Neural cell (in vitro differentiated cells): Measurements from ENCODE around the gene PHC1. TPM values are rescaled to one million over a fixed set of nuclear protein-coding genes. Genes with fewer than 3 reads are reported as not detected.

Experiments
- H2AFZ ChIP-seq: fragments of 200-600, 300-800 bp; sonication (generic), shearing (Covaris generic); 2 replicates; pipeline ENCODE4 v1.6.0; 2014; ENCODE audit warnings: low read depth, mild to moderate bottlenecking, antibody characterized with exemption, low read length, moderate library complexity
- H3F3A ChIP-seq: fragments of 200-600 bp; shearing (Covaris generic); 2 replicates; pipeline ENCODE4 v1.6.1; 2016; ENCODE audit warnings: mild to moderate bottlenecking, moderate library complexity, mixed read lengths, antibody characterized with exemption, low read length; ENCODE audit not compliant: insufficient read depth, poor library complexity, severe bottlenecking
- H3K27ac ChIP-seq: fragments of 200-600, 300-800 bp; sonication (generic), shearing (Covaris generic); 2 replicates; pipeline ENCODE4 v1.5.1; 2014; ENCODE audit warnings: mild to moderate bottlenecking, low read length, moderate library complexity
- H3K27me3 ChIP-seq: fragments of 300-800, 200-600 bp; sonication (generic), shearing (Covaris generic); 2 replicates; pipeline ENCODE4 v1.6.0; 2014; ENCODE audit warnings: mild to moderate bottlenecking, low read depth, low read length, moderate library complexity; ENCODE audit not compliant: insufficient read depth
- H3K36me3 ChIP-seq: fragments of 300-800, 200-600 bp; sonication (generic), shearing (Covaris generic); 2 replicates; pipeline ENCODE4 v1.5.1; 2014; ENCODE audit warnings: mild to moderate bottlenecking, antibody characterized with exemption, low read length, moderate library complexity; ENCODE audit not compliant: insufficient read depth
- H3K4me2 ChIP-seq: fragments of 300-800, 200-600 bp; sonication (generic), shearing (Covaris generic); 2 replicates; pipeline ENCODE4 v1.6.0; 2014; ENCODE audit warnings: mild to moderate bottlenecking, low read length
- H3K4me3 ChIP-seq: fragments of 300-800, 200-600 bp; sonication (generic), shearing (Covaris generic); 2 replicates; pipeline ENCODE4 v1.5.1; 2014; ENCODE audit warnings: mild to moderate bottlenecking, low read length, moderate library complexity
- H3K79me2 ChIP-seq: fragments of 200-600 bp; shearing (Covaris generic); replicated peaks from 2 replicates; pipeline ENCODE4 v1.6.0; 2014; ENCODE audit warnings: mild to moderate bottlenecking, low read length, moderate library complexity; ENCODE audit not compliant: insufficient read depth
- H3K9ac ChIP-seq: fragments of 300-800, 200-600 bp; sonication (generic), shearing (Covaris generic); 2 replicates; pipeline ENCODE4 v1.6.1; 2016; ENCODE audit warnings: mild to moderate bottlenecking, low read length, mixed read lengths
- H3K9me2 ChIP-seq: fragments of 200-600 bp; shearing (Covaris generic); 2 replicates; pipeline ENCODE4 v1.6.1; 2016; ENCODE audit warnings: mild to moderate bottlenecking, low read length, mixed read lengths; ENCODE audit not compliant: insufficient read depth
- H3K9me3 ChIP-seq: fragments of 200-600, 300-800 bp; sonication (generic), shearing (Covaris generic); 2 replicates; pipeline ENCODE4 v1.6.1; 2016; ENCODE audit warnings: mild to moderate bottlenecking, mixed run types, low read length, moderate library complexity, mixed read lengths
- H4K20me1 ChIP-seq: fragments of 200-600 bp; shearing (Covaris generic); 2 replicates; pipeline ENCODE4 v1.6.1; 2016; ENCODE audit warnings: mild to moderate bottlenecking, mixed run types; ENCODE audit not compliant: insufficient read depth
- EP300 ChIP-seq: fragments of 450-650 bp; conservative IDR thresholded peaks from 2 replicates; pipeline ENCODE4 v1.6.1; 2014; ENCODE audit warnings: antibody characterized with exemption, mild to moderate bottlenecking, moderate library complexity; ENCODE audit not compliant: poor library complexity, severe bottlenecking
- EZH2 ChIP-seq: fragments of 200-600, 300-800 bp; shearing (Covaris generic), sonication (generic); IDR thresholded peaks from 2 replicates; pipeline ENCODE4 v1.6.1; 2014; ENCODE audit warnings: antibody characterized with exemption, low read length, borderline replicate concordance, mild to moderate bottlenecking; ENCODE audit not compliant: insufficient read depth, poor library complexity, severe bottlenecking
- MXI1 ChIP-seq: fragments of 450-650 bp; conservative IDR thresholded peaks from 2 replicates; pipeline ENCODE4 v1.6.1; 2014; ENCODE audit warnings: antibody characterized with exemption, mild to moderate bottlenecking; ENCODE audit not compliant: poor library complexity, severe bottlenecking
- POLR2AphosphoS5 ChIP-seq: IDR thresholded peaks from 2 replicates; pipeline ENCODE4 v1.6.1; 2012
- RAD21 ChIP-seq: fragments of 450-650 bp; conservative IDR thresholded peaks from 2 replicates; pipeline ENCODE4 v1.6.1; 2014; ENCODE audit warnings: antibody characterized with exemption, mild to moderate bottlenecking, moderate library complexity
- SMC3 ChIP-seq: fragments of 450-650 bp; conservative IDR thresholded peaks from 2 replicates; pipeline ENCODE4 v1.6.1; 2014; ENCODE audit warnings: antibody characterized with exemption, mild to moderate bottlenecking, moderate library complexity; ENCODE audit not compliant: poor library complexity
- TAF1 ChIP-seq: IDR thresholded peaks from 2 replicates; pipeline ENCODE4 v1.6.1; 2012; ENCODE audit warnings: low read depth
- polyA plus RNA-seq: library from polyadenylated mRNA; depleted of rRNA; stranded (reverse); fragments of >200 nt; gene quantifications from 2 replicates; pipeline ENCODE4 v1.2.3, GENCODE V29; 2014
- TF ChIP-seq, protein P1 (sequence below): fragments of 450-650 bp; IDR thresholded peaks from 2 replicates; pipeline ENCODE4 v1.5.1; 2014; ENCODE audit warnings: antibody characterized with exemption, mild to moderate bottlenecking, moderate library complexity; ENCODE audit not compliant: poor library complexity, severe bottlenecking
- TF ChIP-seq, protein P2 (sequence below): IDR thresholded peaks from 2 replicates; pipeline ENCODE4 v1.6.1; 2012; ENCODE audit warnings: borderline replicate concordance

The PHC1 gene
- polyA plus RNA-seq, 1 donor from 2014 or later = 104 TPM

DNA sequence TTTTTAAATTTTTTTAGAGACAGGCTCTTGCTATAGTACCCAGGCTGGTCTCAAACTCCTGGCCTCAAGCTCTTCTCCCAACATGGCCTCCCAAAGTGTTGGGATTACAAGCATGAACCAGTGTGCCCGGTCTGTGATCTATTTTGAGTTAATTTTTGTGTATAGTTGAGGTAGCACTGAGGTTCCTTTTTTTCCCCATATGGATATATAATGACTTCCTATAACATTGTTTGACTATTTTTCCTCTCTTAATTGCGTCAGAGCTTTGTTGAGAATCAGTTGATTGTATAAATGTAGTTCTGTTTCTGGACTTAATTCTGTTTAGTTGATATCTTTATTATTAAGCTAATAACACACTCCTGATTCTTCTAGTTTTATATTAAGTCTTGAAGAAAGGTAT lies 43.8 kb downstream of the PHC1 start:
- H4K20me1 ChIP-seq = no peaks in the 10 kb centered on the region
- no peaks in the 10 kb centered on the region for H3K36me3 ChIP-seq
- H3K4me2 ChIP-seq = no peak overlapping the region
- no peak overlapping the region for H3K4me3 ChIP-seq
- H2AFZ ChIP-seq = no peak overlapping the region
- H3K27ac ChIP-seq = no peak overlapping the region
- no peaks in the 10 kb centered on the region for H3K79me2 ChIP-seq
- H3F3A ChIP-seq = no peaks in the 10 kb centered on the region
- H3K27me3 ChIP-seq = no peaks in the 10 kb centered on the region
- no peaks in the 10 kb centered on the region for H3K9me3 ChIP-seq
- no peaks in the 10 kb centered on the region for H3K9me2 ChIP-seq
- no peak for TF ChIP-seq EP300
- TF ChIP-seq RAD21 = no peak
- no peak for TF ChIP-seq MXI1
- TF ChIP-seq, protein P1, sequence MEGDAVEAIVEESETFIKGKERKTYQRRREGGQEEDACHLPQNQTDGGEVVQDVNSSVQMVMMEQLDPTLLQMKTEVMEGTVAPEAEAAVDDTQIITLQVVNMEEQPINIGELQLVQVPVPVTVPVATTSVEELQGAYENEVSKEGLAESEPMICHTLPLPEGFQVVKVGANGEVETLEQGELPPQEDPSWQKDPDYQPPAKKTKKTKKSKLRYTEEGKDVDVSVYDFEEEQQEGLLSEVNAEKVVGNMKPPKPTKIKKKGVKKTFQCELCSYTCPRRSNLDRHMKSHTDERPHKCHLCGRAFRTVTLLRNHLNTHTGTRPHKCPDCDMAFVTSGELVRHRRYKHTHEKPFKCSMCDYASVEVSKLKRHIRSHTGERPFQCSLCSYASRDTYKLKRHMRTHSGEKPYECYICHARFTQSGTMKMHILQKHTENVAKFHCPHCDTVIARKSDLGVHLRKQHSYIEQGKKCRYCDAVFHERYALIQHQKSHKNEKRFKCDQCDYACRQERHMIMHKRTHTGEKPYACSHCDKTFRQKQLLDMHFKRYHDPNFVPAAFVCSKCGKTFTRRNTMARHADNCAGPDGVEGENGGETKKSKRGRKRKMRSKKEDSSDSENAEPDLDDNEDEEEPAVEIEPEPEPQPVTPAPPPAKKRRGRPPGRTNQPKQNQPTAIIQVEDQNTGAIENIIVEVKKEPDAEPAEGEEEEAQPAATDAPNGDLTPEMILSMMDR = no peak
- TF ChIP-seq POLR2AphosphoS5 = no peak
- TF ChIP-seq EZH2 = no peak
- TF ChIP-seq, protein P2, sequence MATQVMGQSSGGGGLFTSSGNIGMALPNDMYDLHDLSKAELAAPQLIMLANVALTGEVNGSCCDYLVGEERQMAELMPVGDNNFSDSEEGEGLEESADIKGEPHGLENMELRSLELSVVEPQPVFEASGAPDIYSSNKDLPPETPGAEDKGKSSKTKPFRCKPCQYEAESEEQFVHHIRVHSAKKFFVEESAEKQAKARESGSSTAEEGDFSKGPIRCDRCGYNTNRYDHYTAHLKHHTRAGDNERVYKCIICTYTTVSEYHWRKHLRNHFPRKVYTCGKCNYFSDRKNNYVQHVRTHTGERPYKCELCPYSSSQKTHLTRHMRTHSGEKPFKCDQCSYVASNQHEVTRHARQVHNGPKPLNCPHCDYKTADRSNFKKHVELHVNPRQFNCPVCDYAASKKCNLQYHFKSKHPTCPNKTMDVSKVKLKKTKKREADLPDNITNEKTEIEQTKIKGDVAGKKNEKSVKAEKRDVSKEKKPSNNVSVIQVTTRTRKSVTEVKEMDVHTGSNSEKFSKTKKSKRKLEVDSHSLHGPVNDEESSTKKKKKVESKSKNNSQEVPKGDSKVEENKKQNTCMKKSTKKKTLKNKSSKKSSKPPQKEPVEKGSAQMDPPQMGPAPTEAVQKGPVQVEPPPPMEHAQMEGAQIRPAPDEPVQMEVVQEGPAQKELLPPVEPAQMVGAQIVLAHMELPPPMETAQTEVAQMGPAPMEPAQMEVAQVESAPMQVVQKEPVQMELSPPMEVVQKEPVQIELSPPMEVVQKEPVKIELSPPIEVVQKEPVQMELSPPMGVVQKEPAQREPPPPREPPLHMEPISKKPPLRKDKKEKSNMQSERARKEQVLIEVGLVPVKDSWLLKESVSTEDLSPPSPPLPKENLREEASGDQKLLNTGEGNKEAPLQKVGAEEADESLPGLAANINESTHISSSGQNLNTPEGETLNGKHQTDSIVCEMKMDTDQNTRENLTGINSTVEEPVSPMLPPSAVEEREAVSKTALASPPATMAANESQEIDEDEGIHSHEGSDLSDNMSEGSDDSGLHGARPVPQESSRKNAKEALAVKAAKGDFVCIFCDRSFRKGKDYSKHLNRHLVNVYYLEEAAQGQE = no peak
- no peak for TF ChIP-seq SMC3
- TF ChIP-seq TAF1 = no peak
- H3K9ac ChIP-seq = no peak overlapping the region

DNA sequence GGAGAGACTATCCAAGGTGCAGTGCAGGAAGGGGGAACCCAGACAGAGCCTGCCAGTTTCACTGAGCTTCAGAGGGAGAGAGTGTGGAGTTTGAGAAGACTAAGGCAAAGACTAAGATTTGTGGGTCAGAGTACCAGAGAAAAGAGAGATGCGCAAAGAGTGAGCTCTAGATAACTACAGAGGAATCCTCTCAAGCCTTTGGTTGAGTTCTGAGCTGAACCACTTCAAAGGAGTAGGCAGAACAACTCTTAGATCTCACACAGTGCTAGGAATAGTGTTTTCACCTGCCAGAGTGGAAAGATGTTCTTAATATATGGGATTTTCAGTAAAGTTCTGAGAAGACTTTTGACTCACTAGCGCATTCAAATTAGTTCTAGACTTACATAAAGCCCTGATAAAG lies 45.9 kb downstream of the PHC1 start:
- Histone ChIP-seq H3K9ac (no peak overlapping the region), H3F3A (no peaks in the 10 kb centered on the region), H3K79me2 (no peaks in the 10 kb centered on the region), H3K4me3 (no peak overlapping the region), H2AFZ (no peak overlapping the region), H3K36me3 (no peaks in the 10 kb centered on the region), H3K9me3 (no peaks in the 10 kb centered on the region), H3K9me2 (no peaks in the 10 kb centered on the region), H3K4me2 (no peak overlapping the region), H3K27me3 (no peaks in the 10 kb centered on the region), H3K27ac (no peak overlapping the region), H4K20me1 (no peaks in the 10 kb centered on the region)
- no peak for TF ChIP-seq POLR2AphosphoS5
- TF ChIP-seq EP300 = no peak
- no peak for TF ChIP-seq MXI1
- no peak for TF ChIP-seq RAD21
- TF ChIP-seq, protein P1 = no peak
- no peak for TF ChIP-seq SMC3
- no peak for TF ChIP-seq EZH2
- no peak for TF ChIP-seq TAF1
- TF ChIP-seq, protein P2 = no peak
